ENCODE measurements around the gene CACFD1.
"Not testable (repeated sequence)": the region's sequence is repeated elsewhere in the genome, so short reads cannot be mapped to it uniquely, and the experiment has no call there.

The CACFD1 gene

GRCh38 chr9:133440874-133441273 lies 18.9 kb upstream of the CACFD1 start:
- DNase-seq = no peak

DNA sequence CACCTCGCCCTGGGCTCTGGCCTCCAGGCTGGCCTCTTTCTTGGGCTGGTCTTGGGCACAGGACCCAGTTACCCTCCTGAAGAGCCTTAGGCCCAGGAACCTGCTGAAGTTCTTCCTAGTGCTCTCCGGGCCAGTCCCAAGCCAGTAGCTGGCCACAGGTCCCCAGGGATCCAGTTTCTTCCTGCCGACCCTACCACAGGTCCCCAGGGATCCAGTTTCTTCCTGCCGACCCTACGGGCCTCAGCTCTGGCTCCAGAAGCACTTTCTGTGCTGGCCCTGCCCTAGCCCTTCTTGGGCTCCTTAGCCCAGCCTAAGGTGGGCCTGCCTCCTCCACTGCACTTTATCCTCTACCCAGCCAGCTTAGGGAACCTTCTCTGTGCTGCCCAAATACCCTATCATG lies 18.2 kb upstream of the CACFD1 start:
- DNase-seq = no peak

GRCh38 chr9:133443248-133443647 lies 16.5 kb upstream of the CACFD1 start:
- no peak for DNase-seq

- no peak for DNase-seq
These were observed 15.8 kb upstream of the CACFD1 start for GRCh38 chr9:133443982-133444381.

DNA sequence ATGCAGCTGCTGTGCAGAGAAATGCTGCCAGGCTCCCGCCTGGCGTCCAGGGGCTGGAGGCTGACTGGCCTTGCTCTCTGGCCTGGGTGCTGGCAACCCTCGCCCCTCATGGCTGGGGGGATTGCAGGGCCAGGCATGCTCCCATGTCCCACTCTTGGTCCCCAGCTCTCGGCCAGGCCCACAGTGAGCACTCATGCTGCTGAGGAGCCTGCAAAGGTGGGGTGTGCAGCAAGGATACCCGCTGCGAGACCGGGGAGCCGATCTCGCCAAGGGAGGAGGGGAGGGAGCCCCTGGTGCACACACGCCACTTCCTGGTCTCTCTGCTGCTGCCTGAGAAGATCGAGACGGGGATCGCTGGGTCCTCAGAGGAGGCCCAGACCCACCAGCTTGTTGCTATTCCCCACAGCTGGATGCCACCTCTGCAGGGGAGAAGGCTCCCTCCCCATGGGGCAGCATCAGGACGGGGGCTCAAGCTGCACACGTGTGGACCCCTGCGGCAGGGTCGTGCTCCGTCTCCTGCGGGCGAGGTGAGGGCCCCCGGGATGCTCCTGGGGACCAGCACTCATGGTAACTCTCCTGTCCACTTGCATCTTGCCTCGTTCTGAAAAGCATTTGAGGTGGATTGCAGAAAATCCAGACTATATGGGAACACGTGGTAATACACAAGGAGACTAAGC lies 14.3 kb upstream of the CACFD1 start:
- DNase-seq = no peak

- DNase-seq = no peak
These were observed 11.2 kb upstream of the CACFD1 start for GRCh38 chr9:133448487-133448972.

- DNase-seq = no peak
These were observed 10.0 kb upstream of the CACFD1 start for GRCh38 chr9:133449760-133450159.

DNA sequence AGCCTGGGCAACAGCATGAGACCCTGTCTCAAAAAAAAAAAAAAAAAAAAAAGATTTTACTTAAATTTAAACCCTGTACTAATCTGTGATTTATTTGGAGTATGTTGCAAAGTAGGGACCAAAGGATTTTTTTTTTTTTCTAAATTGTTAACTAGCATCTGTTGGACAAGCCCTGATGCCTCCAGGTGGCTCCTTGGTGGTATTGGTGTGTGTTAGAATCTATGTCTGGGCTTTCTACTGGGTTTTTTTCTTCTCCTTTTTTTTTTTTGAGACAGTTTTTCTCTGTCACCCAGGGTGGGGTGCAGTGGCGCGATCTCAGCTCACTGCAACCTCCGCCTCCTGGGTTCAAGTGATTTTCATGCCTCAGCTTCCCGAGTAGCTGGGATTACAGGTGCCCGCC lies 7.9 kb upstream of the CACFD1 start:
- DNase-seq = not testable (repeated sequence)

- no peak for DNase-seq
These were observed 7.2 kb upstream of the CACFD1 start for GRCh38 chr9:133452562-133452961.

GRCh38 chr9:133453651-133454050 lies 6.1 kb upstream of the CACFD1 start:
- no peak for DNase-seq

GRCh38 chr9:133454325-133454724 lies 5.5 kb upstream of the CACFD1 start:
- DNase-seq = no peak

DNA sequence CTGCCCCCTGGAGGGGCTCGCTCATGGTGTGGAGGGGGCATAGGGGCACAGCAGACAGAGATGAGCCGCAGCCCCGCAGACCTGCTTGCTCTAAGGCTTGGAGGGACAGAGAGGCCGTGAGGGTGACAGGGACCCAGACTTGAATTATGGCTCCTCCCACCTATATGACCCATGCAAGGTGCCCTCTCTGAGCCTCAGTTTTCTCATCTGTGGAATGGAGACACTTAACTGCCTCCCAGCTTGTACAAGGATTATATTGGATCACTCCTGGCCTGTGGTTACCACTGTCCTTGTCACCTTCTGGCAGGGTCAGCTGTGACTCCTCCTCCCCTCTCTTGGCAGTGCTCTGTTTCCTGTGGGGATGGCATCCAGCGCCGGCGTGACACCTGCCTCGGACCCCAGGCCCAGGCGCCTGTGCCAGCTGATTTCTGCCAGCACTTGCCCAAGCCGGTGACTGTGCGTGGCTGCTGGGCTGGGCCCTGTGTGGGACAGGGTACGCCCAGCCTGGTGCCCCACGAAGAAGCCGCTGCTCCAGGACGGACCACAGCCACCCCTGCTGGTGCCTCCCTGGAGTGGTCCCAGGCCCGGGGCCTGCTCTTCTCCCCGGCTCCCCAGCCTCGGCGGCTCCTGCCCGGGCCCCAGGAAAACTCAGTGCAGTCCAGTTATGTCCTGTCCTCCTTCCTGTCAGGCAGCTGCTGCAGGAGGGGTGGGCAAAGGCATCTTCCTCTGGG lies 4.7 kb upstream of the CACFD1 start:
- no peak for DNase-seq

DNA sequence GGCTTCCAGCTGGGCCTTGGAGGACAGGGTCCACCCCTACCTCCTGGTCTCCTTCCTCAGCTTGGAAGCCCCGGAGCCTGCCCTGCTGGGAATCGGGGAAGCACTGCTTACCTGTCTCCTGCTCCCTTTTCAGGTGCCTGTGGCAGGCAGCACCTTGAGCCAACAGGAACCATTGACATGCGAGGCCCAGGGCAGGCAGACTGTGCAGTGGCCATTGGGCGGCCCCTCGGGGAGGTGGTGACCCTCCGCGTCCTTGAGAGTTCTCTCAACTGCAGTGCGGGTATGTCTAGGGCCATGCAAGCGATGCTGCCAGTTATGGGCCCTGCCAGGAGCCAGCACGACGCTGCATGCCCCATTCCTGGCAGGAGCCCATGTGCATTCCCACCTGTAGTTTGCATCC lies 3.8 kb upstream of the CACFD1 start:
- DNase-seq = no peak

DNA sequence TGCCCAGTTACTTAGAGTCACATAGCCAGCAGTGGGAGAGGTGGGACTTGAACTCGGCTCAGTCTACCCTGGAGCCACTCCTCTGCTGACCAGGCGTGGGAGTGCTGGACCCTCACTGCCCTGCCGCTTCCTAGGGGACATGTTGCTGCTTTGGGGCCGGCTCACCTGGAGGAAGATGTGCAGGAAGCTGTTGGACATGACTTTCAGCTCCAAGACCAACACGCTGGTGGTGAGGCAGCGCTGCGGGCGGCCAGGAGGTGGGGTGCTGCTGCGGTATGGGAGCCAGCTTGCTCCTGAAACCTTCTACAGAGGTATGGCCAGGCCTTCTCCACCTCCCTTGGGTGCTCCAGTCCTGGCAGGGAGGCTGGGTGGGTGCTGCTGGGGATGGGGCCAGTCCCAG lies 3.4 kb upstream of the CACFD1 start:
- DNase-seq = no peak

DNA sequence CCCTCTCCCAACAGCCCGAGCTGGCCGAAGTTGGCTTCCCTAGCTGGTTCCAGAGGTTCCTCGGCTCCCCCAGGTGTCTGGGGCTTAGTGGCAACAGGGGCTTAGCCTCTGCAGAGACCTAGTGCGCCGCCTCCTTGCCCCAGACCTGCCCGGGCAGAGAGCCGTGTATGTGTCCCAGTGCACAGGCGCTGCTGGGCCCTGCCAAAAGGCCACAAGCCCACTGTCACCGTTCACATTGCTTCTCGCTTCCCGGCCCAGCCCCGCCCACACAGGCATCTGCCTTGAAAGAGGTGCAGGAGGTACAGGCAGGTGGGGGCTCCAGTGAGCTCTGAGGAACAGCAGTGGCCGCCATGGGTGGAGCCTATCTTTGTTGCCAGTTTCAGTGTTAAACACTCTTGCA lies 2.5 kb upstream of the CACFD1 start:
- no peak for DNase-seq

DNA sequence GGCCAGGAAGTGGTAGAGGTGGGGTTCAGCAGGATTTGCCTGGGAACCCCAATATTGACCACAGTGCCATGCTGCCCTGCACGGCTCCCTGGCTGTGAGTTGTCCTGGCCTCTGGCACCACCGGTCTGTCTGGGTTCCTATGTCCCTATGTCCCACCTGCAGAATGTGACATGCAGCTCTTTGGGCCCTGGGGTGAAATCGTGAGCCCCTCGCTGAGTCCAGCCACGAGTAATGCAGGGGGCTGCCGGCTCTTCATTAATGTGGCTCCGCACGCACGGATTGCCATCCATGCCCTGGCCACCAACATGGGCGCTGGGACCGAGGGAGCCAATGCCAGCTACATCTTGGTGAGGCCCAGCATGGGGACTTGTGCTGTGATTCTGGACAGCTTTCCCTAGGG lies 2.0 kb upstream of the CACFD1 start:
- DNase-seq = no peak

DNA sequence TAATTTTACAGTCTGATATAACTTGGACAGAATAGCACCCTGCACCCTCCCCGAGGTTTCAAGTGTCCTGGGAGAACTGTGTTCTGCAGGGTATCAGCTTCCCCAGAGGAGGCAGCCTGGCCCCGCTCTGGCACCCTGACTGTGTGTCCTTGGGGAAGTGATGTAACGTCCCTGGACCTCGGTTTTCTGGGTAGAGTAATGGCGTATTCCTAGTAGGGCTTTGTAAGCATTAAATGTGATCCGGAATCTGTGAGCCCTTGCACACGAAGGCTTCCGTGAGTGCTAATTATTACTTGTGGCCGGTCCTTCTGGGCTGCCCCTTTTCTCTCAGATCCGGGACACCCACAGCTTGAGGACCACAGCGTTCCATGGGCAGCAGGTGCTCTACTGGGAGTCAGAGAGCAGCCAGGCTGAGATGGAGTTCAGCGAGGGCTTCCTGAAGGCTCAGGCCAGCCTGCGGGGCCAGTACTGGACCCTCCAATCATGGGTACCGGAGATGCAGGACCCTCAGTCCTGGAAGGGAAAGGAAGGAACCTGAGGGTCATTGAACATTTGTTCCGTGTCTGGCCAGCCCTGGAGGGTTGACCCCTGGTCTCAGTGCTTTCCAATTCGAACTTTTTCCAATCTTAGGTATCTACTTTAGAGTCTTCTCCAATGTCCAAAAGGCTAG lies 1.0 kb upstream of the CACFD1 start:
- no peak for DNase-seq

- DNase-seq = peak; percentile 75
These were observed 812 bp downstream of the CACFD1 start for GRCh38 chr9:133460405-133461175.

DNA sequence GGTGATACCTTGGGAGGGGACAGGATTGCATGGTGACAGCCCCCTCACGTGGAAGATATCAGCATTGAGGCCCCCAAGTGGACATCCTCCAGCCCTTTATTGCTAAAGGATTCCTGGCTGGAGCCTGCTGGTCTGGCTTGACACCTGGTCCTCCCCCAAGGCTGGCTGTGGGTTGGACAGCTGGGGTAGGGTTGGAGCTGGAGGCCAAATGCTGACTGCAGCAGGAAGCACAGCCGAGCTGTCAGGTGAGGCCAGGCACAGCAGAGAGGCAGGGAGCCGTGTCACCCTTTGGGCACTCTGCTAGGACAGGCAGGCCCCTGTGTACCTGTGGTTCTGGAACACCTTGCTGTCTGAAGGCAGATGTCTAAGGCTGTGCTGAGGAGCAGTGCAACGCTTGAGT lies 2.2 kb downstream of the CACFD1 start:
- no peak for DNase-seq

DNA sequence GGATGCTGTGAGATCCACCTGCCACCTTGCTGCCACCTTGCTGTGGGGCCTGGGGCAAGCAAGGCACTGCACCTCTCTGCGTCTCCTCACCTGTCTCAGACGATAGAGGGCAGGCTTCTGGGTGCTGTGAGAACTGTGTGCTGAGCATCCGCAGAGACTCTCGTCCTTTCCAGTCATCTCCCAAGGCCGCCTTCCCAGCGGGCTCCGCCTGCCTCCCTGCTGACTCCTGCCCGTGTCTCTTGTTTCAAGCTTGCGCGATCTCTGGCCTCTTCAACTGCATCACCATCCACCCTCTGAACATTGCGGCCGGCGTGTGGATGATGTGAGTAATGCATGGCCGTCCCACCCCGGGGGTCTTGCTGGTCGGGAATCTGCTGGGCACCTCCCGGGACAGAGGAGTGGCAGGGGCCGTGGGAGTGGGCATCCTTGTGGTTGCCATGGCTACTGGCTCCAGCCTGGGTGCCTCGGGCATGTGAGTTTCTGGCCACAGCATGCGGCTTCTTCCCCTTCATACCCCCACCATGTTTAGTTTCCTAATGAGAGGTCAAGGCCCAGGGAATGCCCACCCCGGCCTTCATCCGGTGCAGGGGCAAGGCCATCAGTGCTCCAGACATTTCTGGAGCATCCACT lies 3.6 kb downstream of the CACFD1 start:
- no peak for DNase-seq

DNA sequence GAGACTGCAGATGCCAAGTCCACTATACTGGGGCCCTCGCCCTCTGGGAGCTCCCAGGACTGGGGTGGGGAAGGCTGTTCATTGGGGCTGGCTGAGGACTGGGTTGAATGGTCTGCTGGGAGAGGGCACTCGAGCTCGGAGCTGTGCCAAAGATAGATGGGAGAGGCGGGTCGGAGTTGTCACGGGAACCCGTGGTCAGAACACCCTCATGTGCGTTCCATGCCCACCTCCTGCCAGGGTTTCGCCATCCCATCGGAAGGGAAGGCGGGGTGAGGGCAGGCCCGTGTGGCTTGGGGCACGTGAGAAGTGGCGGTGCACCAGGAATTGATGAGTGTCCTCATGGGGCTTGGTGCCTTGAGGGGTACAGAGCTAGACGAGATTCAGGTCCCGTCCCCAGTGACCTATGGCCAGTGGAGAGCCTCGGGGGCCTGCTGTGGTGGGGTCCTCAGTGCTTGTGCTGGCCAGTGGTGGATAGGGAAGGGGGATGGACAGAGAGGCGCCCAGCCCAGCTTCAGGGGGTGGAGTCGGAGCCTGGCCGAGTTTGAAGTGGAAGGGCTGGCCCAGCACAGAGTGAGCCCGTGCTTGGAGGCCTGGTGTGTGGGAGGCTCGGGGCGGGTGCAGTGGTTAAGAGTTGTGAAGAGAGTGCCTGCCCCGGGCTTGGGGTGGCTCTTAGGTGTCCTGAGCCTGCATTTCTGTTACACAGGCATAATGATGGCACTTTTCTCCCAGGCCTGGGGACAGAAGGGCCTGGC lies 4.3 kb downstream of the CACFD1 start:
- DNase-seq = no peak

- no peak for DNase-seq
These were observed 4.9 kb downstream of the CACFD1 start for GRCh38 chr9:133464638-133465037.
